GM12878 (cell line): ENCODE results near the gene ARHGAP26. TPM values are rescaled to one million over a fixed set of nuclear protein-coding genes. Genes with fewer than 3 reads are reported as not detected.

Experiments used
- ATAC-seq: fragments of 200-7000 bp; cut with Tn5 transposase; 3 replicates; pipeline ENCODE4 v1.9.1; 2020; ENCODE audit warnings: mild to moderate bottlenecking, moderate library complexity
- BruUV-seq: library from RNA; stranded (reverse); fragments of 400-500 nt; replicated peaks from 2 replicates; lab custom pipeline; 2021; lab: Mats Ljungman, UMichigan
- CTCF ChIA-PET: fragments of 300-600 bp; sonication (Branson Sonifier 250); formaldehyde crosslinking; extraction: SDS; loops from one replicate; lab custom pipeline; 2021; ENCODE audit warnings: inconsistent platforms; lab: Yijun Ruan, JAX
- POLR2A ChIA-PET: fragments of 350-600 bp; formaldehyde crosslinking; extraction: SDS; loops from one replicate; lab custom pipeline; 2021; ENCODE audit warnings: inconsistent platforms; lab: Charles Lee
- RAD21 ChIA-PET: fragments of 300-600 bp; sonication (Branson Sonifier 250); formaldehyde crosslinking; loops from one replicate; lab custom pipeline; 2023; ENCODE audit warnings: antibody characterized with exemption; ENCODE audit not compliant: unreplicated experiment; lab: Charles Lee
- SMC1A ChIA-PET: fragments of 300-600 bp; sonication (Branson Sonifier 250); formaldehyde crosslinking; loops from one replicate; lab custom pipeline; 2023; ENCODE audit not compliant: unreplicated experiment, uncharacterized antibody; lab: Charles Lee
- DNase-seq: peaks from one replicate; pipeline ENCODE4 v3.0.0-alpha.2; 2011; ENCODE audit warnings: low read depth, low spot score
- FAIRE-seq: peaks from 3 replicates; lab custom pipeline; 2011; peaks lifted over from hg19 to GRCh38; lab: Jason Lieb, UNC
- H2AFZ ChIP-seq: 2 replicates; pipeline ENCODE4 v1.6.0; 2011; ENCODE audit warnings: low read depth, low read length, control low read depth; ENCODE audit not compliant: control insufficient read depth
- H3K27ac ChIP-seq: 2 replicates; pipeline ENCODE4 v1.5.1; 2011; ENCODE audit warnings: control low read depth; ENCODE audit not compliant: control insufficient read depth, insufficient read depth
- H3K27me3 ChIP-seq, 2 experiments: replicated peaks in 1 of 2; 2 replicates each; pipeline versions ENCODE4 v1.6.0 to v1.6.1; 2011; ENCODE audit warnings: low read length in 1 of 2; ENCODE audit not compliant: control insufficient read depth in 2 of 2, insufficient read depth in 2 of 2
- H3K36me3 ChIP-seq, 2 experiments: 2 replicates each; pipeline ENCODE4 v1.5.1; 2011; ENCODE audit warnings: low read length in 1 of 2; ENCODE audit not compliant: control insufficient read depth in 2 of 2, insufficient read depth in 2 of 2
- H3K4me1 ChIP-seq: 2 replicates; pipeline ENCODE4 v1.6.1; 2011; ENCODE audit warnings: mild to moderate bottlenecking, low read length, moderate library complexity, mixed read lengths; ENCODE audit not compliant: control insufficient read depth, insufficient read depth
- H3K4me2 ChIP-seq: 2 replicates; pipeline ENCODE4 v1.6.0; 2011; ENCODE audit warnings: control low read depth; ENCODE audit not compliant: control insufficient read depth, insufficient read depth
- H3K4me3 ChIP-seq: fragments of 200-600 bp; sonication (generic); 2 replicates; pipeline ENCODE4 v1.5.1; 2016
- H3K79me2 ChIP-seq: 2 replicates; pipeline ENCODE4 v1.6.0; 2011; ENCODE audit warnings: low read length; ENCODE audit not compliant: control insufficient read depth, insufficient read depth
- H3K9ac ChIP-seq: 2 replicates; pipeline ENCODE4 v1.8.0; 2011; ENCODE audit warnings: low read length, control low read depth, mixed read lengths; ENCODE audit not compliant: control insufficient read depth, insufficient read depth
- H3K9me3 ChIP-seq: replicated peaks from 3 replicates; pipeline ENCODE4 v1.5.1; 2011; ENCODE audit warnings: mild to moderate bottlenecking, low read length; ENCODE audit not compliant: control insufficient read depth, insufficient read depth
- H4K20me1 ChIP-seq: 2 replicates; pipeline ENCODE4 v1.6.0; 2011; ENCODE audit not compliant: control insufficient read depth, insufficient read depth
- CREM ChIP-seq: IDR thresholded peaks from 2 replicates; pipeline ENCODE4 v1.6.1; 2014; ENCODE audit warnings: antibody characterized with exemption, low read depth
- GABPA ChIP-seq: IDR thresholded peaks from 2 replicates; pipeline ENCODE4 v1.6.1; 2014; ENCODE audit warnings: antibody characterized with exemption, low read depth, mild to moderate bottlenecking, inconsistent platforms
- MXI1 ChIP-seq: fragments of 150-350 bp; IDR thresholded peaks from 2 replicates; pipeline ENCODE4 v1.6.1; 2011; ENCODE audit warnings: low read depth, mild to moderate bottlenecking, inconsistent platforms, low read length, improper control_type of control experiment
- NR2F1 ChIP-seq: fragments of 450-650 bp; conservative IDR thresholded peaks from 2 replicates; pipeline ENCODE4 v1.6.1; 2017; ENCODE audit warnings: mild to moderate bottlenecking
- RFX5 ChIP-seq: IDR thresholded peaks from 2 replicates; pipeline ENCODE4 v1.6.1; 2011; ENCODE audit warnings: low read depth, low read length, improper control_type of control experiment
- WGBS: methylation state at CpG from one replicate; pipeline ENCODE4 v1.1.6; 2016; ENCODE audit warnings: low lambda C conversion rate; ENCODE audit not compliant: insufficient replicate concordance, insufficient coverage; ENCODE audit errors: missing lambda C conversion rate; 5-methylcytosine and 5-hydroxymethylcytosine counted together
- in situ Hi-C: fragments of 300-500 bp; cut with MboI; formaldehyde crosslinking; loops from 9 replicates; pipeline ENCODE4 v1.14.3; 2018; ENCODE audit warnings: mixed read lengths
- intact Hi-C: fragments of 100-400 bp; cut with micrococcal nuclease; formaldehyde crosslinking; loops from one replicate; pipeline ENCODE4 v1.14.2; 2022; ENCODE audit not compliant: unreplicated experiment
- polyA plus RNA-seq, 11 experiments: library from polyadenylated mRNA; depleted of rRNA in 4 of 11; unstranded in 6 of 11; stranded (reverse) in 5 of 11; fragments of >200 nt; fragmentation: Nextera tagmentation in 4 of 11; fragmentation: Illumina TruSeq in 1 of 11; extraction: Ambion mirVana in 4 of 11; extraction: Trizol in 1 of 11; gene quantifications; 1 replicate in 1 of 11; 2 replicates in 10 of 11; pipeline versions ENCODE4 v1.2.1 to v1.2.3, GENCODE V29; 2011 to 2016; ENCODE audit warnings: inconsistent platforms in 2 of 11, missing spikeins in 2 of 11, low read depth in 1 of 11
- total RNA-seq, 4 experiments: library from RNA; depleted of rRNA in 3 of 4; stranded (reverse); fragments of >200 nt in 3 of 4; fragmentation: Illumina TruSeq in 1 of 4; extraction: Trizol in 1 of 4; gene quantifications; 2 replicates each; pipeline versions ENCODE4 v1.2.1 to v1.2.3, GENCODE V29; 2013 to 2021
- TF ChIP-seq, protein P1 (sequence below): fragments of 450-650 bp; IDR thresholded peaks from 2 replicates; pipeline ENCODE4 v1.6.1; 2017; ENCODE audit warnings: mild to moderate bottlenecking, moderate library complexity

Gene ARHGAP26
- total and polyA plus RNA-seq, 10 of the 15 experiments (the other 5 are each of a cell fraction or from before 2014, with no cell fraction given): 9.4 to 41.5 (median 19.3) TPM

DNA sequence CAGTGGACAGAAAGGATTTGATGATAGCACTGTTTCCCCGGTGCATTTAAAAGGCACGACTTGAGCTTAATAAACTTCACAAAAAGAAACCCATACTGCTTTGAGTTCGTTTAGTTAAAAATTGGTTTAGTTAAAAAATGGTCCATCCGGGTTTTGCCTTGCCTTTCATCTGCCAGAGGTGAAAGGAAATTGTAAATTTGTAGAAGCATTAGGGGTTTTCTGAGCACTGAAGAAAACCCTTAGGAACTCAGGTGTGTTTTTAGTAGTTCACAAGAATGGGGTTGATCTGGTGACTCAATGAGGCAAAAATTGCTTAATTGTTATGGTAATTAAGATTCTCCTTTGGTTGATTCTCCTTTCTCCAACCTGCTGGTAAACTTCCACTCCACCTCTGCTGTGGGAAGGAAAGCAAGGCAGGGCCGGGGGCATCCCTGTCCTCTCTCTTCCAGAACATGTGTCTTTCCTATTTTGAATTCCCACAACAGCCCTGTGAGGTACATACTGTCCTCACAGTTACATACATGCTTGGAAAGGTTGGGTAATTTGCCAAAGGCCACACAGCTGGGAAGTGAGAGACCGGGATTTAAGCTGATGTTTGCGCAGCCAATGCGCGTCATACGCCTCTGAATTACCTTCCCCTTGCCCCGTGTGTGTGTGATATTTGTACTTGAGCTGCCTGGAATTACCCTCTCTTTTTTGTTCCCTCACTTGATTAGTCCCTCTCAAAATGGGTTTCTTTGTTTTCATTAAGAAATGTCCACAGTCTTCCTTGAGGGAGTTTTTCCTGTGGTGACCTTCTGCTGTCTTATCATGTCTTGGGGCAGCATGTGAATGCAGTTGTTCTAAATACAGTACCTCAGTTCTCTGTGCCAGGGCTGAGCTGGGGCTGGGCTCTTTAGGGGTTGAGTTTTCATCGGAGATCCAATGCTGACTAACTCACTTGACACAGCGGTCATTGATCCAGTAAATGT lies 94.4 kb downstream of the ARHGAP26 start:
- Histone ChIP-seq H3K9me3 (no peaks in the 10 kb centered on the region), H3K4me1 (no peaks in the 10 kb centered on the region)
- SMC1A ChIA-PET: interaction anchor here (0.6 to 3.6 kb wide), 5 partner anchors 24 to 147 kb away, joined by 3 to 12 read pairs (median 3); no protein-coding TSS in a partner anchor
- TF ChIP-seq NR2F1: no peak
- no peak for TF ChIP-seq CREM
- TF ChIP-seq MXI1: no peak
- TF ChIP-seq, all 136 proteins: peak for 0
- in situ Hi-C loops (no loop called here), intact Hi-C loops (no loop called here)
- H3K27ac ChIP-seq: no peak overlapping the region
- H4K20me1 ChIP-seq: no peaks in the 10 kb centered on the region; the same call in none of the 2 replicates
- BruUV-seq: no TSS peak
- no peak overlapping the region for H2AFZ ChIP-seq
- no peak for DNase-seq
- FAIRE-seq: no peak
- RAD21 ChIA-PET: interaction anchor here (1.8 kb wide), 1 partner anchor 116 kb away, joined by 8 read pairs; no protein-coding TSS in a partner anchor
- H3K27me3 ChIP-seq: no peaks in the 10 kb centered on the region
- no peaks in the 10 kb centered on the region for H3K79me2 ChIP-seq
- H3K4me3 ChIP-seq: no peak overlapping the region
- 46% methylated on average over 13 of the region's 13 CpGs for WGBS
- POLR2A ChIA-PET: interaction anchor here (0.6 to 1.2 kb wide), 2 partner anchors 82 to 94 kb away, joined by 3 read pairs; partner anchors contain the start of gene ARHGAP26
- H3K36me3 ChIP-seq: no peaks in the 10 kb centered on the region
- no peak overlapping the region for H3K9ac ChIP-seq
- ATAC-seq: no peak
- H3K4me2 ChIP-seq: no peak overlapping the region
- CTCF ChIA-PET: interaction anchor here (0.8 to 5.1 kb wide), 7 partner anchors 10 to 151 kb away, joined by 3 to 49 read pairs (median 4); no protein-coding TSS in a partner anchor

DNA sequence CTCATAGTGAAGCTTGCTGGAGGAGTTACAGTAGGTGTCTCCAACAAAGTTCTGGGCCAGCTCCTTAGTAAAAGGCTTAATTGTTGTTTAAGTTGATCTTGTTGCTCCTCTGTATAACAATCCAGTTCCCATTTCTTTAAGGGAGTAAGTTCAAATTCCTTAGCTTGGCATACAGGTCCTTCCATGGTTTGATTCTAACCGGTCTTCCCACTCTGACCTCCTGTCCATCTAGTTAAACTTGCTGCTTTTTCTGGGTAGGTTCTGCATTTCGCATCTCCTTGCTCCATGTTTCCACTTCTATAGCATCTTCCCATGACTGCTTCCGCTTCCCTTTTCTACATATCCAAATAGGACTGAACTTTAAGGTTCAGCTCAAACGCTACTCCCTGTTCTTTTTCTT lies 95.5 kb downstream of the ARHGAP26 start:
- WGBS: 42% methylated on average over 4 of the region's 4 CpGs
- no TSS peak for BruUV-seq
- H4K20me1 ChIP-seq: no peaks in the 10 kb centered on the region; the same call in none of the 2 replicates
- no peak overlapping the region for H3K9ac ChIP-seq
- in situ Hi-C loops (no loop called here), intact Hi-C loops (loop anchor here (2.0 kb wide), 1 partner anchor 93 kb away; no protein-coding TSS in a partner anchor)
- ChIA-PET SMC1A (interaction anchor here (0.6 to 3.6 kb wide), 5 partner anchors 23 to 337 kb away, joined by 3 to 12 read pairs (median 3); no protein-coding TSS in a partner anchor), RAD21 (interaction anchor here (0.6 to 1.8 kb wide), 2 partner anchors 117 to 255 kb away, joined by 3 to 8 read pairs; no protein-coding TSS in a partner anchor), CTCF (interaction anchor here (0.7 to 5.1 kb wide), 3 partner anchors 117 to 586 kb away, joined by 3 to 49 read pairs (median 3); no protein-coding TSS in a partner anchor), POLR2A (no interaction called here)
- H3K9me3 ChIP-seq: no peaks in the 10 kb centered on the region
- no peaks in the 10 kb centered on the region for H3K36me3 ChIP-seq
- no peak for TF ChIP-seq RFX5
- TF ChIP-seq, protein P1, sequence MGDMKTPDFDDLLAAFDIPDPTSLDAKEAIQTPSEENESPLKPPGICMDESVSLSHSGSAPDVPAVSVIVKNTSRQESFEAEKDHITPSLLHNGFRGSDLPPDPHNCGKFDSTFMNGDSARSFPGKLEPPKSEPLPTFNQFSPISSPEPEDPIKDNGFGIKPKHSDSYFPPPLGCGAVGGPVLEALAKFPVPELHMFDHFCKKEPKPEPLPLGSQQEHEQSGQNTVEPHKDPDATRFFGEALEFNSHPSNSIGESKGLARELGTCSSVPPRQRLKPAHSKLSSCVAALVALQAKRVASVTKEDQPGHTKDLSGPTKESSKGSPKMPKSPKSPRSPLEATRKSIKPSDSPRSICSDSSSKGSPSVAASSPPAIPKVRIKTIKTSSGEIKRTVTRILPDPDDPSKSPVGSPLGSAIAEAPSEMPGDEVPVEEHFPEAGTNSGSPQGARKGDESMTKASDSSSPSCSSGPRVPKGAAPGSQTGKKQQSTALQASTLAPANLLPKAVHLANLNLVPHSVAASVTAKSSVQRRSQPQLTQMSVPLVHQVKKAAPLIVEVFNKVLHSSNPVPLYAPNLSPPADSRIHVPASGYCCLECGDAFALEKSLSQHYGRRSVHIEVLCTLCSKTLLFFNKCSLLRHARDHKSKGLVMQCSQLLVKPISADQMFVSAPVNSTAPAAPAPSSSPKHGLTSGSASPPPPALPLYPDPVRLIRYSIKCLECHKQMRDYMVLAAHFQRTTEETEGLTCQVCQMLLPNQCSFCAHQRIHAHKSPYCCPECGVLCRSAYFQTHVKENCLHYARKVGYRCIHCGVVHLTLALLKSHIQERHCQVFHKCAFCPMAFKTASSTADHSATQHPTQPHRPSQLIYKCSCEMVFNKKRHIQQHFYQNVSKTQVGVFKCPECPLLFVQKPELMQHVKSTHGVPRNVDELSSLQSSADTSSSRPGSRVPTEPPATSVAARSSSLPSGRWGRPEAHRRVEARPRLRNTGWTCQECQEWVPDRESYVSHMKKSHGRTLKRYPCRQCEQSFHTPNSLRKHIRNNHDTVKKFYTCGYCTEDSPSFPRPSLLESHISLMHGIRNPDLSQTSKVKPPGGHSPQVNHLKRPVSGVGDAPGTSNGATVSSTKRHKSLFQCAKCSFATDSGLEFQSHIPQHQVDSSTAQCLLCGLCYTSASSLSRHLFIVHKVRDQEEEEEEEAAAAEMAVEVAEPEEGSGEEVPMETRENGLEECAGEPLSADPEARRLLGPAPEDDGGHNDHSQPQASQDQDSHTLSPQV: no peak
- TF ChIP-seq GABPA: no peak
- no peak for ATAC-seq
- H3K4me3 ChIP-seq: no peak overlapping the region
- no peaks in the 10 kb centered on the region for H3K79me2 ChIP-seq
- no peak overlapping the region for H3K27ac ChIP-seq
- H3K4me2 ChIP-seq: no peak overlapping the region
- no peak for FAIRE-seq
- DNase-seq: no peak
- no peaks in the 10 kb centered on the region for H3K27me3 ChIP-seq
- no peaks in the 10 kb centered on the region for H3K4me1 ChIP-seq
- no peak overlapping the region for H2AFZ ChIP-seq
